GM12878 (cell line): ENCODE results near the gene ZMIZ1. TPM values are rescaled to one million over a fixed set of nuclear protein-coding genes. Genes with fewer than 3 reads are reported as not detected.

Experiments
- ATAC-seq: fragments of 200-7000 bp; cut with Tn5 transposase; 3 replicates; pipeline ENCODE4 v1.9.1; 2020; ENCODE audit warnings: mild to moderate bottlenecking, moderate library complexity
- BruUV-seq: library from RNA; stranded (reverse); fragments of 400-500 nt; replicated peaks from 2 replicates; lab custom pipeline; 2021; lab: Mats Ljungman, UMichigan
- CTCF ChIA-PET: fragments of 300-600 bp; sonication (Branson Sonifier 250); formaldehyde crosslinking; extraction: SDS; loops from one replicate; lab custom pipeline; 2021; ENCODE audit warnings: inconsistent platforms; lab: Yijun Ruan, JAX
- POLR2A ChIA-PET: fragments of 350-600 bp; formaldehyde crosslinking; extraction: SDS; loops from one replicate; lab custom pipeline; 2021; ENCODE audit warnings: inconsistent platforms; lab: Charles Lee
- RAD21 ChIA-PET: fragments of 300-600 bp; sonication (Branson Sonifier 250); formaldehyde crosslinking; loops from one replicate; lab custom pipeline; 2023; ENCODE audit warnings: antibody characterized with exemption; ENCODE audit not compliant: unreplicated experiment; lab: Charles Lee
- SMC1A ChIA-PET: fragments of 300-600 bp; sonication (Branson Sonifier 250); formaldehyde crosslinking; loops from one replicate; lab custom pipeline; 2023; ENCODE audit not compliant: unreplicated experiment, uncharacterized antibody; lab: Charles Lee
- DNase-seq: peaks from one replicate; pipeline ENCODE4 v3.0.0-alpha.2; 2011; ENCODE audit warnings: low read depth, low spot score
- FAIRE-seq: peaks from 3 replicates; lab custom pipeline; 2011; peaks lifted over from hg19 to GRCh38; lab: Jason Lieb, UNC
- H2AFZ ChIP-seq: 2 replicates; pipeline ENCODE4 v1.6.0; 2011; ENCODE audit warnings: low read depth, low read length, control low read depth; ENCODE audit not compliant: control insufficient read depth
- H3K27ac ChIP-seq: 2 replicates; pipeline ENCODE4 v1.5.1; 2011; ENCODE audit warnings: control low read depth; ENCODE audit not compliant: control insufficient read depth, insufficient read depth
- H3K27me3 ChIP-seq, 2 experiments: replicated peaks in 1 of 2; 2 replicates each; pipeline versions ENCODE4 v1.6.0 to v1.6.1; 2011; ENCODE audit warnings: low read length in 1 of 2; ENCODE audit not compliant: control insufficient read depth in 2 of 2, insufficient read depth in 2 of 2
- H3K36me3 ChIP-seq, 2 experiments: 2 replicates each; pipeline ENCODE4 v1.5.1; 2011; ENCODE audit warnings: low read length in 1 of 2; ENCODE audit not compliant: control insufficient read depth in 2 of 2, insufficient read depth in 2 of 2
- H3K4me1 ChIP-seq: 2 replicates; pipeline ENCODE4 v1.6.1; 2011; ENCODE audit warnings: mild to moderate bottlenecking, low read length, moderate library complexity, mixed read lengths; ENCODE audit not compliant: control insufficient read depth, insufficient read depth
- H3K4me2 ChIP-seq: 2 replicates; pipeline ENCODE4 v1.6.0; 2011; ENCODE audit warnings: control low read depth; ENCODE audit not compliant: control insufficient read depth, insufficient read depth
- H3K4me3 ChIP-seq: fragments of 200-600 bp; sonication (generic); 2 replicates; pipeline ENCODE4 v1.5.1; 2016
- H3K79me2 ChIP-seq: 2 replicates; pipeline ENCODE4 v1.6.0; 2011; ENCODE audit warnings: low read length; ENCODE audit not compliant: control insufficient read depth, insufficient read depth
- H3K9ac ChIP-seq: 2 replicates; pipeline ENCODE4 v1.8.0; 2011; ENCODE audit warnings: low read length, control low read depth, mixed read lengths; ENCODE audit not compliant: control insufficient read depth, insufficient read depth
- H3K9me3 ChIP-seq: replicated peaks from 3 replicates; pipeline ENCODE4 v1.5.1; 2011; ENCODE audit warnings: mild to moderate bottlenecking, low read length; ENCODE audit not compliant: control insufficient read depth, insufficient read depth
- H4K20me1 ChIP-seq: 2 replicates; pipeline ENCODE4 v1.6.0; 2011; ENCODE audit not compliant: control insufficient read depth, insufficient read depth
- NFYA ChIP-seq: IDR thresholded peaks from 2 replicates; pipeline ENCODE4 v1.6.1; 2011; ENCODE audit warnings: low read depth, mild to moderate bottlenecking, low read length, improper control_type of control experiment, borderline replicate concordance
- PAX8 ChIP-seq: fragments of 450-650 bp; IDR thresholded peaks from 2 replicates; pipeline ENCODE4 v1.6.1; 2017; ENCODE audit warnings: mild to moderate bottlenecking, moderate library complexity
- RBBP5 ChIP-seq: fragments of 200-600 bp; sonication (generic); conservative IDR thresholded peaks from 2 replicates; pipeline ENCODE4 v1.6.1; 2016
- SUZ12 ChIP-seq: fragments of 200-600 bp; sonication (generic); IDR thresholded peaks from one replicate; pipeline ENCODE4 v1.6.1; 2018; ENCODE audit warnings: antibody characterized with exemption, mild to moderate bottlenecking; ENCODE audit not compliant: unreplicated experiment
- WRNIP1 ChIP-seq: IDR thresholded peaks from 2 replicates; pipeline ENCODE4 v1.6.1; 2011; ENCODE audit warnings: low read depth, low read length, improper control_type of control experiment, borderline replicate concordance
- ZNF622 ChIP-seq: fragments of 450-650 bp; IDR thresholded peaks from 2 replicates; pipeline ENCODE4 v1.6.1; 2017; ENCODE audit warnings: mild to moderate bottlenecking, inconsistent platforms
- WGBS: methylation state at CpG from one replicate; pipeline ENCODE4 v1.1.6; 2016; ENCODE audit warnings: low lambda C conversion rate; ENCODE audit not compliant: insufficient replicate concordance, insufficient coverage; ENCODE audit errors: missing lambda C conversion rate; 5-methylcytosine and 5-hydroxymethylcytosine counted together
- in situ Hi-C: fragments of 300-500 bp; cut with MboI; formaldehyde crosslinking; loops from 9 replicates; pipeline ENCODE4 v1.14.3; 2018; ENCODE audit warnings: mixed read lengths
- intact Hi-C: fragments of 100-400 bp; cut with micrococcal nuclease; formaldehyde crosslinking; loops from one replicate; pipeline ENCODE4 v1.14.2; 2022; ENCODE audit not compliant: unreplicated experiment
- polyA plus RNA-seq, 11 experiments: library from polyadenylated mRNA; depleted of rRNA in 4 of 11; unstranded in 6 of 11; stranded (reverse) in 5 of 11; fragments of >200 nt; fragmentation: Nextera tagmentation in 4 of 11; fragmentation: Illumina TruSeq in 1 of 11; extraction: Ambion mirVana in 4 of 11; extraction: Trizol in 1 of 11; gene quantifications; 1 replicate in 1 of 11; 2 replicates in 10 of 11; pipeline versions ENCODE4 v1.2.1 to v1.2.3, GENCODE V29; 2011 to 2016; ENCODE audit warnings: inconsistent platforms in 2 of 11, missing spikeins in 2 of 11, low read depth in 1 of 11
- total RNA-seq, 4 experiments: library from RNA; depleted of rRNA in 3 of 4; stranded (reverse); fragments of >200 nt in 3 of 4; fragmentation: Illumina TruSeq in 1 of 4; extraction: Trizol in 1 of 4; gene quantifications; 2 replicates each; pipeline versions ENCODE4 v1.2.1 to v1.2.3, GENCODE V29; 2013 to 2021
- TF ChIP-seq, protein P1 (sequence below): fragments of 450-650 bp; IDR thresholded peaks from 2 replicates; pipeline ENCODE4 v1.6.1; 2017; ENCODE audit warnings: mild to moderate bottlenecking, moderate library complexity

The ZMIZ1 gene
- total and polyA plus RNA-seq, 10 of the 15 experiments (the other 5 are each of a cell fraction or from before 2014, with no cell fraction given): 3.1 to 82.3 (median 14.9) TPM

DNA sequence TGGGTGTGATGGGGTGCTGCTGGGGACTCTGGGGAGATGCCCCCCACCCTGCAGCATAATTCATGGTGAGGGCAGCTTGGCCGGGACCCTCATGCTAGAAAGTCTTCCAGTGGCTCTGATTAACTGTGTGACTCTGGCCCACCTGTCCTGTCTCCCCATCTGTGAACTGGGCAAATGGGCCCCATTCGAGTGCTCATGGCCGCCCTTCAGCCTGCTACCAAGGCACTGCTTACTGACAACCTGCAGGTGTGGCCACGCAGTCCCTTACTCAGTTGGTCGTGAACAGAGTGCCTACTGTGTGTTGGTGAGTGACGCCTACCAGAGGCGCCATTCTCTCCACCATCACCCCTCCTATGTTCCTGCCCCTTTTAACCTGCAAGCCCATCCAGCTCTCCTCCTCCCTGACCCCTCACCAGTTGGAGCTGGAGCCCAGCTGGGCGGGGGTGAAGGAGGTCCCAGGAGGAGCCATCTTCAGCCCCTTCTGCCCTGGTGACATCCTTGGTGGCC lies 109.4 kb downstream of the ZMIZ1 start:
- CTCF ChIA-PET: interaction anchor here (0.6 kb wide), 1 partner anchor 17 kb away, joined by 3 read pairs; no protein-coding TSS in a partner anchor
- H3K79me2 ChIP-seq: no peaks in the 10 kb centered on the region
- H3K36me3 ChIP-seq: no peaks in the 10 kb centered on the region
- H3K9ac ChIP-seq: no peak overlapping the region
- no peak overlapping the region for H3K27ac ChIP-seq
- no peak for ATAC-seq
- POLR2A ChIA-PET: no interaction called here
- no peaks in the 10 kb centered on the region for H3K27me3 ChIP-seq
- H3K4me1 ChIP-seq: peaks cover 8% of the 10 kb centered on the region
- RAD21 ChIA-PET: no interaction called here
- no peak overlapping the region for H3K4me2 ChIP-seq
- WGBS: 29% methylated on average over 8 of the region's 8 CpGs
- no peak overlapping the region for H3K4me3 ChIP-seq
- intact Hi-C loops (loop anchor here (5.0 kb wide), 1 partner anchor 111 kb away; the partner anchor contains the start of gene ZMIZ1), in situ Hi-C loops (no loop called here)
- no peak overlapping the region for H2AFZ ChIP-seq
- no peaks in the 10 kb centered on the region for H3K9me3 ChIP-seq
- no peak for FAIRE-seq
- no TSS peak for BruUV-seq
- TF ChIP-seq ZNF622 (no peak), WRNIP1 (no peak), SUZ12 (no peak), PAX8 (no peak), RBBP5 (no peak), NFYA (no peak)
- TF ChIP-seq, protein P1, sequence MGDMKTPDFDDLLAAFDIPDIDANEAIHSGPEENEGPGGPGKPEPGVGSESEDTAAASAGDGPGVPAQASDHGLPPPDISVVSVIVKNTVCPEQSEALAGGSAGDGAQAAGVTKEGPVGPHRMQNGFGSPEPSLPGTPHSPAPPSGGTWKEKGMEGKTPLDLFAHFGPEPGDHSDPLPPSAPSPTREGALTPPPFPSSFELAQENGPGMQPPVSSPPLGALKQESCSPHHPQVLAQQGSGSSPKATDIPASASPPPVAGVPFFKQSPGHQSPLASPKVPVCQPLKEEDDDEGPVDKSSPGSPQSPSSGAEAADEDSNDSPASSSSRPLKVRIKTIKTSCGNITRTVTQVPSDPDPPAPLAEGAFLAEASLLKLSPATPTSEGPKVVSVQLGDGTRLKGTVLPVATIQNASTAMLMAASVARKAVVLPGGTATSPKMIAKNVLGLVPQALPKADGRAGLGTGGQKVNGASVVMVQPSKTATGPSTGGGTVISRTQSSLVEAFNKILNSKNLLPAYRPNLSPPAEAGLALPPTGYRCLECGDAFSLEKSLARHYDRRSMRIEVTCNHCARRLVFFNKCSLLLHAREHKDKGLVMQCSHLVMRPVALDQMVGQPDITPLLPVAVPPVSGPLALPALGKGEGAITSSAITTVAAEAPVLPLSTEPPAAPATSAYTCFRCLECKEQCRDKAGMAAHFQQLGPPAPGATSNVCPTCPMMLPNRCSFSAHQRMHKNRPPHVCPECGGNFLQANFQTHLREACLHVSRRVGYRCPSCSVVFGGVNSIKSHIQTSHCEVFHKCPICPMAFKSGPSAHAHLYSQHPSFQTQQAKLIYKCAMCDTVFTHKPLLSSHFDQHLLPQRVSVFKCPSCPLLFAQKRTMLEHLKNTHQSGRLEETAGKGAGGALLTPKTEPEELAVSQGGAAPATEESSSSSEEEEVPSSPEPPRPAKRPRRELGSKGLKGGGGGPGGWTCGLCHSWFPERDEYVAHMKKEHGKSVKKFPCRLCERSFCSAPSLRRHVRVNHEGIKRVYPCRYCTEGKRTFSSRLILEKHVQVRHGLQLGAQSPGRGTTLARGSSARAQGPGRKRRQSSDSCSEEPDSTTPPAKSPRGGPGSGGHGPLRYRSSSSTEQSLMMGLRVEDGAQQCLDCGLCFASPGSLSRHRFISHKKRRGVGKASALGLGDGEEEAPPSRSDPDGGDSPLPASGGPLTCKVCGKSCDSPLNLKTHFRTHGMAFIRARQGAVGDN: no peak
- TF ChIP-seq, all 136 proteins: peak for 0
- DNase-seq: no peak
- no peaks in the 10 kb centered on the region for H4K20me1 ChIP-seq
- SMC1A ChIA-PET: interaction anchor here (1.3 kb wide), 1 partner anchor 17 kb away, joined by 3 read pairs; no protein-coding TSS in a partner anchor
